H1 (cell line): ENCODE measurements around the gene GALNT13.

Source experiments
- JUN ChIP-seq: IDR thresholded peaks from 2 replicates; pipeline ENCODE4 v1.6.1; 2011; ENCODE audit warnings: low read depth, mild to moderate bottlenecking, improper control_type of control experiment, low read length
- TF ChIP-seq, protein P1 (sequence below), 3 experiments: IDR thresholded peaks; 1 replicate in 2 of 3; 2 replicates in 1 of 3; pipeline versions ENCODE4 v1.5.1 to v1.6.1; 2011; ENCODE audit warnings: low read length in 3 of 3, mild to moderate bottlenecking in 3 of 3, inconsistent platforms in 2 of 3, low read depth in 1 of 3, moderate library complexity in 1 of 3; ENCODE audit not compliant: insufficient read depth in 1 of 3; ENCODE audit errors: control extremely low read depth in 1 of 3

DNA sequence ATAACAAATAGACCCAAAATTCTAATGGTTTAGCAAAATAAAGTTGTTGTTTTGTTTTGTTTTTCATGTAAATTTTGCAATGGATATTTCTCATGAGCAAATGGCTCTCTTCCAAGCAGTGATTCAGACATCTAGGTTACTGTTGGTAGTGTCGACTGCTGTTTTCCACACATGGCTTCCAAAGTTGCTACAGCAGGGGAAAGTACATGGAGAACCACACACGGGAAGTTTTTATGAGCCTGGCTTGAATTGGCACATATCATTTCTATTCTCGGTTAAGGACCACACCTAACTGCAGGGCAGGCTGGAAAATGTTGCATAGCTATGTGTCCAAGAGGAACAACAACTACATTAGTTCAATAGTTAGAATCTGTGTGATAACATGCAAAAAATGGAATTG is 262.1 kb downstream of the GALNT13 start:
- TF ChIP-seq JUN = no peak
- TF ChIP-seq, protein P1, sequence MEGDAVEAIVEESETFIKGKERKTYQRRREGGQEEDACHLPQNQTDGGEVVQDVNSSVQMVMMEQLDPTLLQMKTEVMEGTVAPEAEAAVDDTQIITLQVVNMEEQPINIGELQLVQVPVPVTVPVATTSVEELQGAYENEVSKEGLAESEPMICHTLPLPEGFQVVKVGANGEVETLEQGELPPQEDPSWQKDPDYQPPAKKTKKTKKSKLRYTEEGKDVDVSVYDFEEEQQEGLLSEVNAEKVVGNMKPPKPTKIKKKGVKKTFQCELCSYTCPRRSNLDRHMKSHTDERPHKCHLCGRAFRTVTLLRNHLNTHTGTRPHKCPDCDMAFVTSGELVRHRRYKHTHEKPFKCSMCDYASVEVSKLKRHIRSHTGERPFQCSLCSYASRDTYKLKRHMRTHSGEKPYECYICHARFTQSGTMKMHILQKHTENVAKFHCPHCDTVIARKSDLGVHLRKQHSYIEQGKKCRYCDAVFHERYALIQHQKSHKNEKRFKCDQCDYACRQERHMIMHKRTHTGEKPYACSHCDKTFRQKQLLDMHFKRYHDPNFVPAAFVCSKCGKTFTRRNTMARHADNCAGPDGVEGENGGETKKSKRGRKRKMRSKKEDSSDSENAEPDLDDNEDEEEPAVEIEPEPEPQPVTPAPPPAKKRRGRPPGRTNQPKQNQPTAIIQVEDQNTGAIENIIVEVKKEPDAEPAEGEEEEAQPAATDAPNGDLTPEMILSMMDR (IDR thresholded peaks at IDR 0.05; ENCODE audit: control extremely low read depth in 1 of 3, insufficient read depth in 1 of 3, low read depth in 1 of 3, low read length in 3 of 3) = no peak
